Cardiac muscle cell (in vitro differentiated cells and primary cell): ENCODE data around the gene CPSF6. TPM values are rescaled to one million over a fixed set of nuclear protein-coding genes. Genes with fewer than 3 reads are reported as not detected.

ENCODE experiments used
- DNase-seq, 2 donors: peaks; one replicate each; pipeline versions ENCODE4 v3.0.0 to v3.0.0-alpha.2; 2010 to 2017; ENCODE audit warnings: low read depth in 1 of 2, low spot score in 1 of 2
- H3K27ac ChIP-seq: fragments of 200-600 bp; sonication (generic); 2 replicates; pipeline ENCODE4 v1.5.1; 2016
- H3K27me3 ChIP-seq: fragments of 200-600 bp; sonication (generic); 2 replicates; pipeline ENCODE4 v1.6.0; 2016; ENCODE audit warnings: control low read depth
- H3K36me3 ChIP-seq: fragments of 200-600 bp; sonication (generic); 2 replicates; pipeline ENCODE4 v1.5.1; 2016; ENCODE audit warnings: control low read depth
- H3K4me1 ChIP-seq: fragments of 200-600 bp; sonication (generic); 2 replicates; pipeline ENCODE4 v1.8.1; 2017; ENCODE audit warnings: low read depth, mild to moderate bottlenecking, mixed run types
- H3K4me3 ChIP-seq: fragments of 200-600 bp; sonication (generic); 2 replicates; pipeline ENCODE4 v1.5.1; 2016; ENCODE audit warnings: mild to moderate bottlenecking
- H3K9me3 ChIP-seq: fragments of 200-600 bp; sonication (generic); 2 replicates; pipeline ENCODE4 v1.5.1; 2017; ENCODE audit warnings: low read depth, mild to moderate bottlenecking, control low read depth
- CTCF ChIP-seq: IDR thresholded peaks from 2 replicates; pipeline ENCODE4 v1.5.1; 2012; ENCODE audit warnings: low read depth, mild to moderate bottlenecking, low read length
- polyA plus RNA-seq: library from polyadenylated mRNA; unstranded; fragments of >200 nt; fragmentation: Nextera tagmentation; extraction: Ambion mirVana; gene quantifications from 2 replicates; pipeline ENCODE4 v1.2.1, GENCODE V29; 2016
- total RNA-seq: library from RNA; depleted of rRNA; stranded (reverse); fragments of >200 nt; gene quantifications from 2 replicates; pipeline ENCODE4 v1.2.3, GENCODE V29; 2016

CPSF6 gene
- total and polyA plus RNA-seq, 2 experiments from 2014 or later: 51.5 to 88.1 TPM

GRCh38 chr12:69318225-69318624, 78.9 kb downstream of the CPSF6 start:
- Histone ChIP-seq H3K4me1 (no peaks in the 10 kb centered on the region), H3K36me3 (no peaks in the 10 kb centered on the region), H3K4me3 (no peak overlapping the region), H3K27ac (no peak overlapping the region), H3K27me3 (no peaks in the 10 kb centered on the region), H3K9me3 (no peaks in the 10 kb centered on the region)
- no peak for TF ChIP-seq CTCF
- no peak for DNase-seq

GRCh38 chr12:69321351-69321750, 82.0 kb downstream of the CPSF6 start:
- no peaks in the 10 kb centered on the region for H3K27me3 ChIP-seq
- H3K4me3 ChIP-seq: no peak overlapping the region
- no peak for TF ChIP-seq CTCF
- H3K27ac ChIP-seq: no peak overlapping the region
- H3K4me1 ChIP-seq: no peaks in the 10 kb centered on the region
- H3K36me3 ChIP-seq: no peaks in the 10 kb centered on the region
- H3K9me3 ChIP-seq: no peaks in the 10 kb centered on the region
- DNase-seq: no peak

Other genes starting within 250 kb of the CPSF6 start
- gene LYZ, start 108.8 kb downstream of the CPSF6 start, total RNA-seq: 0.11 and 0.69 TPM in 2 replicates
- gene LYZ, start 108.8 kb downstream of the CPSF6 start, polyA plus RNA-seq: 0.35 TPM in 1 of 2 replicates, not detected in the other
- 123 and 129 TPM in 2 replicates for gene YEATS4, start 120.2 kb downstream of the CPSF6 start, total RNA-seq
- gene YEATS4, start 120.2 kb downstream of the CPSF6 start, polyA plus RNA-seq: 21.0 and 29.6 TPM in 2 replicates
- 43.2 and 46.3 TPM in 2 replicates for gene FRS2, start 230.8 kb downstream of the CPSF6 start, total RNA-seq
- gene FRS2, start 230.8 kb downstream of the CPSF6 start, polyA plus RNA-seq: 15.9 and 21.6 TPM in 2 replicates